Measurements from ENCODE around the gene KCNH1. TPM values are rescaled to one million over a fixed set of nuclear protein-coding genes. Genes with fewer than 3 reads are reported as not detected.

KCNH1 gene
- total and polyA plus RNA-seq, 4 donors, result 0.02 to 0.31 TPM; not detected in 2

DNA sequence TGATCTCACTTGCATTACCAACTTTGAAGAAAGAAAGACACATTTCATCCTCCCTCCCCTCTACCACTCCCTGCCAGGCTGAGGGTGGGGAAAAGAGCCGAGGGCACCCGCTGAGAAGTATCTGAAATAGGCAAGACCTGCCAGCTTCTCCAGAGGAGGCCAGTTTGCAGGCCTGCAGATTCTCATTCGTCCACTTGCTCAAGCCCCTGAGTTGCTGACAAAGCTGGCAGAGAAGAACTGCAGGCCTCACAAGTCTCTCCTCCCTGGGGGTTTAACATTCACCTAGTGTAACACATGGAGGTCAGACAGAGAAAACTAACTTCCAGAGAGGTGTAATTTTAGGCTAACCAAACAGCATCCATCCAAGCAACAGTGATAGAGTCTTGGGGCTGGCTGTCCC is 428.9 kb downstream of the KCNH1 start:
- Histone ChIP-seq H3K9ac (ENCODE audit: insufficient read depth in 1 of 2, low read length in 2 of 2) (no peak overlapping the region), H3K27me3 (ENCODE audit: control insufficient read depth in 3 of 3, insufficient read depth in 3 of 3, low read length in 2 of 3) (no peaks in the 10 kb centered on the region), H3K9me3 (ENCODE audit: control insufficient read depth in 4 of 4, insufficient read depth in 3 of 4, low read length in 3 of 4) (no peaks in the 10 kb centered on the region), H3K4me1 (ENCODE audit: control insufficient read depth in 5 of 5, insufficient read depth in 5 of 5, low read length in 5 of 5) (peaks cover 0 to 6% (median 0%) of the 10 kb centered on the region in 5 donors), H3K4me3 (no peak overlapping the region), H3K27ac (ENCODE audit: low read depth in 1 of 2, low read length in 1 of 2) (no peak overlapping the region), H3K36me3 (ENCODE audit: control insufficient read depth in 4 of 4, insufficient read depth in 4 of 4, low read length in 4 of 4) (no peaks in the 10 kb centered on the region)
- DNase-seq, result no peak
- TF ChIP-seq, protein P1, sequence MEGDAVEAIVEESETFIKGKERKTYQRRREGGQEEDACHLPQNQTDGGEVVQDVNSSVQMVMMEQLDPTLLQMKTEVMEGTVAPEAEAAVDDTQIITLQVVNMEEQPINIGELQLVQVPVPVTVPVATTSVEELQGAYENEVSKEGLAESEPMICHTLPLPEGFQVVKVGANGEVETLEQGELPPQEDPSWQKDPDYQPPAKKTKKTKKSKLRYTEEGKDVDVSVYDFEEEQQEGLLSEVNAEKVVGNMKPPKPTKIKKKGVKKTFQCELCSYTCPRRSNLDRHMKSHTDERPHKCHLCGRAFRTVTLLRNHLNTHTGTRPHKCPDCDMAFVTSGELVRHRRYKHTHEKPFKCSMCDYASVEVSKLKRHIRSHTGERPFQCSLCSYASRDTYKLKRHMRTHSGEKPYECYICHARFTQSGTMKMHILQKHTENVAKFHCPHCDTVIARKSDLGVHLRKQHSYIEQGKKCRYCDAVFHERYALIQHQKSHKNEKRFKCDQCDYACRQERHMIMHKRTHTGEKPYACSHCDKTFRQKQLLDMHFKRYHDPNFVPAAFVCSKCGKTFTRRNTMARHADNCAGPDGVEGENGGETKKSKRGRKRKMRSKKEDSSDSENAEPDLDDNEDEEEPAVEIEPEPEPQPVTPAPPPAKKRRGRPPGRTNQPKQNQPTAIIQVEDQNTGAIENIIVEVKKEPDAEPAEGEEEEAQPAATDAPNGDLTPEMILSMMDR (IDR thresholded peaks at IDR 0.05; ENCODE audit: control extremely low read depth, extremely low read depth), result no peak
- 85 to 90% methylated on average over 3 of the region's 3 CpGs for WGBS, 2 donors
- ATAC-seq (ENCODE audit: insufficient read depth, low FRiP score), result no peak

DNA sequence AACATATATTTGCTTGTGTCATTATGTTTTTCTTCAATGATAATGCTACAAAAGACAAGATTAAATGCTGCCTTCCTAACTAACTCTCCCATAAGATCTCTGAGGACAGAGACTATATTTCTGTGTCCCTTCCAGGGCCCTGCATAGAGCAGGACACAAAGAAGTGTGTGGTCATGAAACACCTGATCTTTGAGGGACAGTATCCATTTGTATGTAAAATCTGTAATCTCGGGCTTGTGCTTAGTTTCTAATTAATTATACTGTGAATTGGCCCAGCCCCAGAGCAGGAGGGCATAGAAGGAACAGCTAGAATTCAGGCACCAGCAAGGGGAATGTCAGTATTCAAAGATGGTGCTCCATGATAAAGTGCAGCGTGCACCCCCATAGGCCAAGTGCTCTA is 430.4 kb downstream of the KCNH1 start:
- Histone ChIP-seq H3K27ac (ENCODE audit: low read depth in 1 of 2, low read length in 1 of 2) (no peak overlapping the region), H3K36me3 (ENCODE audit: control insufficient read depth in 4 of 4, insufficient read depth in 4 of 4, low read length in 4 of 4) (no peaks in the 10 kb centered on the region), H3K4me1 (ENCODE audit: control insufficient read depth in 5 of 5, insufficient read depth in 5 of 5, low read length in 5 of 5) (peaks cover 0 to 10% (median 0%) of the 10 kb centered on the region in 5 donors), H3K9ac (ENCODE audit: insufficient read depth in 1 of 2, low read length in 2 of 2) (no peak overlapping the region), H3K4me3 (no peak overlapping the region), H3K27me3 (ENCODE audit: control insufficient read depth in 3 of 3, insufficient read depth in 3 of 3, low read length in 2 of 3) (no peaks in the 10 kb centered on the region), H3K9me3 (ENCODE audit: control insufficient read depth in 4 of 4, insufficient read depth in 3 of 4, low read length in 3 of 4) (no peaks in the 10 kb centered on the region)
- ATAC-seq (ENCODE audit: insufficient read depth, low FRiP score) (no peak), DNase-seq (no peak)
- TF ChIP-seq, protein P1 (IDR thresholded peaks at IDR 0.05; ENCODE audit: control extremely low read depth, extremely low read depth), result no peak
- WGBS, 2 donors, result 83 to 85% methylated on average over 2 of the region's 2 CpGs

DNA sequence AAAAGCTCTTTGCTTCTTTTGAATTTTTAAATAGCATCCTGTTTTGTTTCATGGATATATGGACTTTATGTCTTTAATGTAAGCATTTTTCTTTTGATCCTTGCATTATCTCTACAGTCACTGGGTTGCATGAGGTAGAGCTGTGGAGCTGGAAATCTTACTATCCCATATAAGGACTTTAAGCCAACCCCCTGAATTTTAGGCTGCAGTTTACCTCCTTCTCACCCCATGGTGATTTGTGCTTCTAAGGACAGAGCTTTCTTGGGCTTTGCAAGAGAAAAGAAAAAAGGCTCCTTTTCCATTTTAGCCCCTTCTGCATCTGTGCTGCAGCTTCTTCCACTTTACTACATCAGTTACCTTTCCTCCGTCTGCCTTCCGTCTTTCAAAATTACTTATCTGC is 431.4 kb downstream of the KCNH1 start:
- H3K9me3 ChIP-seq (ENCODE audit: control insufficient read depth in 4 of 4, insufficient read depth in 3 of 4, low read length in 3 of 4), result no peaks in the 10 kb centered on the region
- H3K9ac ChIP-seq (ENCODE audit: insufficient read depth in 1 of 2, low read length in 2 of 2), result no peak overlapping the region
- WGBS, 2 donors, result 99 to 100% methylated on average over 2 of the region's 2 CpGs
- H3K27ac ChIP-seq (ENCODE audit: low read depth in 1 of 2, low read length in 1 of 2), result no peak overlapping the region
- no peak overlapping the region for H3K4me3 ChIP-seq
- TF ChIP-seq, protein P1 (IDR thresholded peaks at IDR 0.05; ENCODE audit: control extremely low read depth, extremely low read depth), result no peak
- DNase-seq (no peak), ATAC-seq (ENCODE audit: insufficient read depth, low FRiP score) (no peak)
- no peaks in the 10 kb centered on the region for H3K27me3 ChIP-seq (ENCODE audit: control insufficient read depth in 3 of 3, insufficient read depth in 3 of 3, low read length in 2 of 3)
- peaks cover 0 to 10% (median 0%) of the 10 kb centered on the region in 5 donors for H3K4me1 ChIP-seq (ENCODE audit: control insufficient read depth in 5 of 5, insufficient read depth in 5 of 5, low read length in 5 of 5)
- H3K36me3 ChIP-seq (ENCODE audit: control insufficient read depth in 4 of 4, insufficient read depth in 4 of 4, low read length in 4 of 4), result no peaks in the 10 kb centered on the region

DNA sequence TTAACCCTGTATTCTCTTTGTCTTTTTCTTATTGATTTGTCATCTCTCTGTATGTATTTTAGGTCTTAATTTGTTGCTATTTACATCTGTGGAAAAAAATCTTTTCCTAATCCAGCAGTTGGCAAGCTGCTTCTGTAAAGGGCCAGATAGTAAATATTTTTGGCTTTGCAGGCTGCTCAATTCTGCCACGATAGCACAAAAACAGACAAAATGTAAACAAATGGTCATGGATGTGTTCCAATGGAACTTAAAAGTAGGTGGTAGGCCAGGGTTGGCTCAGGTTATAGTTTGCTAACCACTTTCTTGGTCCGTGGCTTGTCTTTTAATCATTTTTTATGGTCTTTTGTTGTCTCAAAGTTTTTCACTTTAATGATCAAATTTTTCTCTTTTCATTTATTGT is 433.4 kb downstream of the KCNH1 start:
- TF ChIP-seq, protein P1 (IDR thresholded peaks at IDR 0.05; ENCODE audit: control extremely low read depth, extremely low read depth), result no peak
- H3K36me3 ChIP-seq (ENCODE audit: control insufficient read depth in 4 of 4, insufficient read depth in 4 of 4, low read length in 4 of 4), result no peaks in the 10 kb centered on the region
- no peaks in the 10 kb centered on the region for H3K9me3 ChIP-seq (ENCODE audit: control insufficient read depth in 4 of 4, insufficient read depth in 3 of 4, low read length in 3 of 4)
- no peaks in the 10 kb centered on the region for H3K27me3 ChIP-seq (ENCODE audit: control insufficient read depth in 3 of 3, insufficient read depth in 3 of 3, low read length in 2 of 3)
- no peak overlapping the region for H3K27ac ChIP-seq (ENCODE audit: low read depth in 1 of 2, low read length in 1 of 2)
- peak; percentile 35 to 90 (median 85) for DNase-seq
- no peak for ATAC-seq (ENCODE audit: insufficient read depth, low FRiP score)
- WGBS, 2 donors, result 58 to 64% methylated on average over 2 of the region's 2 CpGs
- H3K4me1 ChIP-seq (ENCODE audit: control insufficient read depth in 5 of 5, insufficient read depth in 5 of 5, low read length in 5 of 5), result peaks cover 0 to 16% (median 0%) of the 10 kb centered on the region in 5 donors
- H3K4me3 ChIP-seq, result no peak overlapping the region
- H3K9ac ChIP-seq (ENCODE audit: insufficient read depth in 1 of 2, low read length in 2 of 2), result no peak overlapping the region

All from lung (tissue), 12 donors.